ENCODE measurements around the gene HPSE2.

GRCh38 chr10:99115703-99116102 lies 119.9 kb downstream of the HPSE2 start:
- TF ChIP-seq, protein P1, sequence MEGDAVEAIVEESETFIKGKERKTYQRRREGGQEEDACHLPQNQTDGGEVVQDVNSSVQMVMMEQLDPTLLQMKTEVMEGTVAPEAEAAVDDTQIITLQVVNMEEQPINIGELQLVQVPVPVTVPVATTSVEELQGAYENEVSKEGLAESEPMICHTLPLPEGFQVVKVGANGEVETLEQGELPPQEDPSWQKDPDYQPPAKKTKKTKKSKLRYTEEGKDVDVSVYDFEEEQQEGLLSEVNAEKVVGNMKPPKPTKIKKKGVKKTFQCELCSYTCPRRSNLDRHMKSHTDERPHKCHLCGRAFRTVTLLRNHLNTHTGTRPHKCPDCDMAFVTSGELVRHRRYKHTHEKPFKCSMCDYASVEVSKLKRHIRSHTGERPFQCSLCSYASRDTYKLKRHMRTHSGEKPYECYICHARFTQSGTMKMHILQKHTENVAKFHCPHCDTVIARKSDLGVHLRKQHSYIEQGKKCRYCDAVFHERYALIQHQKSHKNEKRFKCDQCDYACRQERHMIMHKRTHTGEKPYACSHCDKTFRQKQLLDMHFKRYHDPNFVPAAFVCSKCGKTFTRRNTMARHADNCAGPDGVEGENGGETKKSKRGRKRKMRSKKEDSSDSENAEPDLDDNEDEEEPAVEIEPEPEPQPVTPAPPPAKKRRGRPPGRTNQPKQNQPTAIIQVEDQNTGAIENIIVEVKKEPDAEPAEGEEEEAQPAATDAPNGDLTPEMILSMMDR (IDR thresholded peaks at IDR 0.05): no peak
- no peak for TF ChIP-seq EZH2 (IDR thresholded peaks at IDR 0.05; ENCODE audit: borderline replicate concordance, insufficient read depth, low read depth, low read length, poor library complexity, severe bottlenecking)
